Measurements from ENCODE around the gene CDNF.

The CDNF gene

GRCh38 chr10:14774214-14774580 is 63.6 kb downstream of the CDNF start:
- H3K4me3 ChIP-seq (ENCODE audit: low read depth, low read length) = no peak overlapping the region
- TF ChIP-seq CTCF (IDR thresholded peaks at IDR 0.05; ENCODE audit: borderline replicate concordance, insufficient read depth, low read depth, low read length) = no peak

GRCh38 chr10:14773551-14774213 is 64.2 kb downstream of the CDNF start:
- no peak for TF ChIP-seq CTCF (IDR thresholded peaks at IDR 0.05; ENCODE audit: borderline replicate concordance, insufficient read depth, low read depth, low read length)

GRCh38 chr10:14772399-14772798 is 65.4 kb downstream of the CDNF start:
- no peak overlapping the region for H3K4me3 ChIP-seq (ENCODE audit: low read depth, low read length)
- TF ChIP-seq CTCF (IDR thresholded peaks at IDR 0.05; ENCODE audit: borderline replicate concordance, insufficient read depth, low read depth, low read length) = no peak

More at GRCh38 chr10:14773551-14774213, 64.2 kb downstream of the CDNF start:
- H3K4me3 ChIP-seq (ENCODE audit: low read depth, low read length) = no peak overlapping the region

GRCh38 chr10:14770927-14771326 is 66.9 kb downstream of the CDNF start:
- TF ChIP-seq CTCF (IDR thresholded peaks at IDR 0.05; ENCODE audit: borderline replicate concordance, insufficient read depth, low read depth, low read length) = no peak
- H3K4me3 ChIP-seq (ENCODE audit: low read depth, low read length) = no peak overlapping the region

All from GM12875 (cell line).